GM23248 (cell line): ENCODE measurements around the gene RAMP1. TPM values are rescaled to one million over a fixed set of nuclear protein-coding genes. Genes with fewer than 3 reads are reported as not detected.

Source experiments
- DNase-seq: peaks from one replicate; pipeline ENCODE4 v3.0.0-alpha.2; 2015
- H2AFZ ChIP-seq: fragments of 200-600 bp; sonication (generic); 2 replicates; pipeline ENCODE4 v1.6.1; 2016; ENCODE audit warnings: antibody characterized with exemption
- H3F3A ChIP-seq: fragments of 200-600 bp; sonication (generic); 2 replicates; pipeline ENCODE4 v1.6.1; 2016; ENCODE audit warnings: mild to moderate bottlenecking, antibody characterized with exemption, mixed run types; ENCODE audit not compliant: insufficient read depth
- H3K27ac ChIP-seq: fragments of 200-600 bp; sonication (generic); 2 replicates; pipeline ENCODE4 v1.5.1; 2016; ENCODE audit warnings: mild to moderate bottlenecking
- H3K27me3 ChIP-seq: fragments of 200-600 bp; sonication (generic); replicated peaks from 2 replicates; pipeline ENCODE4 v1.6.1; 2016; ENCODE audit warnings: mild to moderate bottlenecking; ENCODE audit not compliant: insufficient read depth
- H3K36me3 ChIP-seq: fragments of 200-600 bp; sonication (generic); 2 replicates; pipeline ENCODE4 v1.6.1; 2016; ENCODE audit warnings: low read depth, mild to moderate bottlenecking
- H3K4me1 ChIP-seq: fragments of 200-600 bp; sonication (generic); 2 replicates; pipeline ENCODE4 v1.6.1; 2016; ENCODE audit warnings: mild to moderate bottlenecking; ENCODE audit not compliant: insufficient read depth
- H3K4me2 ChIP-seq: fragments of 200-600 bp; sonication (generic); one replicate; pipeline ENCODE4 v1.6.1; 2016; ENCODE audit warnings: mild to moderate bottlenecking; ENCODE audit not compliant: unreplicated experiment
- H3K4me3 ChIP-seq: fragments of 200-600 bp; sonication (generic); 2 replicates; pipeline ENCODE4 v1.5.1; 2016; ENCODE audit warnings: mild to moderate bottlenecking
- H3K79me2 ChIP-seq: fragments of 200-600 bp; sonication (generic); 2 replicates; pipeline ENCODE4 v1.6.1; 2016; ENCODE audit warnings: mild to moderate bottlenecking; ENCODE audit not compliant: insufficient read depth
- H3K9ac ChIP-seq: fragments of 200-600 bp; sonication (generic); 2 replicates; pipeline ENCODE4 v1.6.1; 2016; ENCODE audit warnings: mild to moderate bottlenecking
- H3K9me2 ChIP-seq: fragments of 200-600 bp; sonication (generic); 2 replicates; pipeline ENCODE4 v1.6.1; 2016; ENCODE audit warnings: mixed run types, mild to moderate bottlenecking, moderate library complexity; ENCODE audit not compliant: insufficient read depth
- H3K9me3 ChIP-seq: fragments of 200-600 bp; sonication (generic); one replicate; pipeline ENCODE4 v1.6.1; 2017; ENCODE audit warnings: low read depth
- H4K20me1 ChIP-seq: fragments of 200-600 bp; sonication (generic); 2 replicates; pipeline ENCODE4 v1.6.0; 2016; ENCODE audit not compliant: insufficient read depth
- EZH2 ChIP-seq: fragments of 200-600 bp; sonication (generic); IDR thresholded peaks from 2 replicates; pipeline ENCODE4 v1.6.1; 2018; ENCODE audit warnings: antibody characterized with exemption, mild to moderate bottlenecking; ENCODE audit not compliant: insufficient read depth, poor library complexity, severe bottlenecking
- EZH2phosphoT487 ChIP-seq: fragments of 200-600 bp; sonication (generic); IDR thresholded peaks from 2 replicates; pipeline ENCODE4 v1.6.1; 2018; ENCODE audit warnings: antibody characterized with exemption, moderate library complexity, mild to moderate bottlenecking, low read depth; ENCODE audit not compliant: insufficient read depth
- WGBS, 2 experiments: methylation state at CpG; one replicate each; pipeline ENCODE4 v1.1.6; 2015 to 2017; ENCODE audit warnings: low lambda C conversion rate in 2 of 2, low coverage in 1 of 2; ENCODE audit errors: missing lambda C conversion rate in 2 of 2; 5-methylcytosine and 5-hydroxymethylcytosine counted together
- in situ Hi-C: fragments of 300-500 bp; cut with MboI; formaldehyde crosslinking; loops from 2 replicates; pipeline ENCODE4 v1.15.0; 2020
- polyA plus RNA-seq: library from polyadenylated mRNA; unstranded; fragments of >200 nt; fragmentation: Nextera tagmentation; extraction: Ambion mirVana; gene quantifications from 2 replicates; pipeline ENCODE4 v1.2.1, GENCODE V29; 2016
- total RNA-seq: library from RNA; depleted of rRNA; stranded (reverse); fragments of >200 nt; shearing (Covaris generic); gene quantifications from 2 replicates; pipeline ENCODE4 v1.2.3, GENCODE V29; 2014

RAMP1 gene
- total and polyA plus RNA-seq, 2 experiments from 2014 or later, result 4.1 to 11.1 TPM

- no peak overlapping the region for H3K27ac ChIP-seq
- H3K4me1 ChIP-seq, result 0 out of 2 replicates have a peak, but pooled peaks cover 4% of the 10 kb centered on the region
- H3K9ac ChIP-seq, result no peak overlapping the region
- no peaks in the 10 kb centered on the region for H3F3A ChIP-seq
- TF ChIP-seq EZH2 (no peak), EZH2phosphoT487 (no peak)
- no peaks in the 10 kb centered on the region for H3K36me3 ChIP-seq
- DNase-seq, result no peak
- H3K9me2 ChIP-seq, result no peaks in the 10 kb centered on the region
- H3K79me2 ChIP-seq, result no peaks in the 10 kb centered on the region
- H3K27me3 ChIP-seq, result no peaks in the 10 kb centered on the region
- in situ Hi-C loops, result no loop called here
- 82 to 84% methylated on average over 26 to 27 of the region's 27 CpGs for WGBS, 2 experiments
- no peaks in the 10 kb centered on the region for H3K9me3 ChIP-seq
- H3K4me3 ChIP-seq, result no peak overlapping the region
- H4K20me1 ChIP-seq, result no peaks in the 10 kb centered on the region
- no peak overlapping the region for H3K4me2 ChIP-seq
- H2AFZ ChIP-seq, result no peak overlapping the region
These were observed 36.4 kb downstream of the RAMP1 start for GRCh38 chr2:237895544-237896506.

DNA sequence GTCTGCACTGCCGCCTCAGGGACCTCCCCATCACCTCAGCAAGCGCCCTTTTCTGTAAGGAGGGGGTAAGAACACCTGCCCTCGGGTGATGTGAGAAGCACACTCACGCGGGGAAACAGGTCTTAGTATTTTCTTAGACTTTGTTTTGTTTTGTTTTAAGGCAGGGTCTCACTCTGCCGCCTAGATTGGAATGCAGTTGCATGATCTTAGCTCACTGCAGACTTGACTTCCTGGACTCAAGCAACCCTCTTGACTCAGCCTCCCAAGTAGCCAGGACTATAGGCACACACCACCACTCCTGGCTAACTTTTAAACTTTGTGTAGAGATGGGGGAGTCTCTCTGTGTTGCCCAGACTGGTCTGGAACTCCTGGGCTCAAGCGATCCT is 37.1 kb downstream of the RAMP1 start:
- Histone ChIP-seq H3K4me1 (0 out of 2 replicates have a peak, but pooled peaks cover 4% of the 10 kb centered on the region), H3K9me2 (no peaks in the 10 kb centered on the region), H3K36me3 (no peaks in the 10 kb centered on the region), H3K4me2 (no peak overlapping the region), H3K27ac (no peak overlapping the region), H3K9ac (no peak overlapping the region), H2AFZ (no peak overlapping the region), H3K4me3 (no peak overlapping the region), H3K27me3 (no peaks in the 10 kb centered on the region), H3F3A (no peaks in the 10 kb centered on the region), H3K9me3 (no peaks in the 10 kb centered on the region), H4K20me1 (no peaks in the 10 kb centered on the region), H3K79me2 (no peaks in the 10 kb centered on the region)
- WGBS, 2 experiments, result 86 to 88% methylated on average over 7 of the region's 7 CpGs
- DNase-seq, result no peak
- TF ChIP-seq EZH2phosphoT487, result no peak
- no peak for TF ChIP-seq EZH2
- in situ Hi-C loops, result no loop called here

- no peak overlapping the region for H2AFZ ChIP-seq
- 87 to 88% methylated on average over 10 of the region's 10 CpGs for WGBS, 2 experiments
- in situ Hi-C loops, result no loop called here
- TF ChIP-seq EZH2phosphoT487, result no peak
- TF ChIP-seq EZH2, result no peak
- no peak overlapping the region for H3K27ac ChIP-seq
- H3K4me2 ChIP-seq, result no peak overlapping the region
- no peaks in the 10 kb centered on the region for H3K79me2 ChIP-seq
- H3K4me1 ChIP-seq, result 0 out of 2 replicates have a peak, but pooled peaks cover 4% of the 10 kb centered on the region
- no peaks in the 10 kb centered on the region for H4K20me1 ChIP-seq
- DNase-seq, result no peak
- no peaks in the 10 kb centered on the region for H3K36me3 ChIP-seq
- H3K9ac ChIP-seq, result no peak overlapping the region
- H3K9me3 ChIP-seq, result no peaks in the 10 kb centered on the region
- no peak overlapping the region for H3K4me3 ChIP-seq
- H3K27me3 ChIP-seq, result no peaks in the 10 kb centered on the region
- H3K9me2 ChIP-seq, result no peaks in the 10 kb centered on the region
- H3F3A ChIP-seq, result no peaks in the 10 kb centered on the region
These were observed 37.5 kb downstream of the RAMP1 start for GRCh38 chr2:237896956-237897355.

DNA sequence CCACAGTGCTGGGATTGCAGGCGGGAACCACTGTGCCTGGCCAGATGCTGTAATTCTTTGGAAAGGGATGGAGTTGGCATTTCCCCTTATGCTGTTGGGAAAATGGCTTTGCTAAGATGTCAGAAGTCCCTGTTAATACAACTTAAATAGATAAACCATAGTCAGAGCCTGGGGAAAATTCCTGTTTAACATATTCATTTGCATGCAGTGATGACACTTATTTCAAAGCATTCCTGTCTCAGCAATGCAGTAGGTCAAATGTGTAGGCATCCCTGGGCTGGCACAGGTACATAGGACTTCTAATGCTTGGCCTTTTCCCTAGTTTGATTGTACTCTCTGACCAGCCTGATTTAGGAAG is 38.6 kb downstream of the RAMP1 start:
- no peaks in the 10 kb centered on the region for H3K9me3 ChIP-seq
- no peak overlapping the region for H3K9ac ChIP-seq
- H3K4me3 ChIP-seq, result no peak overlapping the region
- peak; percentile 21 for DNase-seq
- no peaks in the 10 kb centered on the region for H3F3A ChIP-seq
- WGBS, 2 experiments, result 78 to 91% methylated on average over 1 of the region's 1 CpG
- H3K9me2 ChIP-seq, result no peaks in the 10 kb centered on the region
- H3K79me2 ChIP-seq, result no peaks in the 10 kb centered on the region
- no peak overlapping the region for H3K27ac ChIP-seq
- TF ChIP-seq EZH2 (no peak), EZH2phosphoT487 (no peak)
- H3K4me1 ChIP-seq, result 0 out of 2 replicates have a peak, but pooled peaks cover 4% of the 10 kb centered on the region
- no peak overlapping the region for H3K4me2 ChIP-seq
- no peak overlapping the region for H2AFZ ChIP-seq
- no peaks in the 10 kb centered on the region for H4K20me1 ChIP-seq
- no peaks in the 10 kb centered on the region for H3K36me3 ChIP-seq
- in situ Hi-C loops, result no loop called here
- no peaks in the 10 kb centered on the region for H3K27me3 ChIP-seq
